ENCODE data around the gene CHGA. TPM values are rescaled to one million over a fixed set of nuclear protein-coding genes. Genes with fewer than 3 reads are reported as not detected.

The CHGA gene
- total RNA-seq (1,000 to 10,000 TPM in 1 of 9 donors, 100 to 1,000 TPM in 3, 10 to 100 TPM in 3, under 1 TPM in 1, not detected in 1; 0.54 to 1,182 (median 77.6) TPM), polyA plus RNA-seq (1,000 to 10,000 TPM; 1,038 to 3,883 (median 1,069) TPM)
- long read RNA-seq, donor 1 = 0 reads
- long read RNA-seq, donor 2, partial matches to known transcripts = 0 of 2 reads
- long read RNA-seq, donor 2, other reads (novel, unspliced or antisense) = 0 of 2 reads
- long read RNA-seq, donor 3, partial matches to known transcripts = 8 of 11 reads
- long read RNA-seq, donor 3, other reads (novel, unspliced or antisense) = 0 of 11 reads
- long read RNA-seq, donor 4, partial matches to known transcripts = 3 of 9 reads
- long read RNA-seq, donor 4, other reads (novel, unspliced or antisense) = 1 of 9 reads
- long read RNA-seq, donor 5, transcript CHGA-201 (8 exons, 2,063 nt) = major isoform, 49 of 54 reads
- long read RNA-seq, donor 5, partial matches to known transcripts = 2 of 54 reads
- long read RNA-seq, donor 5, other reads (novel, unspliced or antisense) = 1 of 54 reads
- long read RNA-seq, donor 6, transcript CHGA-202 (7 exons, 1,474 nt) = minor isoform, 1,155 of 5,796 reads
- long read RNA-seq, donor 6, transcript CHGA-201 (8 exons, 2,063 nt) = major isoform, 4,056 of 5,796 reads
- long read RNA-seq, donor 6, partial matches to known transcripts = 335 of 5,796 reads
- long read RNA-seq, donor 6, other reads (novel, unspliced or antisense) = 250 of 5,796 reads
- long read RNA-seq, donor 7, transcript CHGA-201 (8 exons, 2,063 nt) = major isoform, 6 of 6 reads
- long read RNA-seq, donor 7, partial matches to known transcripts = 0 of 6 reads
- long read RNA-seq, donor 7, other reads (novel, unspliced or antisense) = 0 of 6 reads
- long read RNA-seq, donor 8 = 0 reads
- long read RNA-seq, donor 9, partial matches to known transcripts = 0 of 1 reads
- long read RNA-seq, donor 9, other reads (novel, unspliced or antisense) = 0 of 1 reads
- long read RNA-seq, donor 10, transcript CHGA-206 (2 exons, 912 nt) = minor isoform, 9 of 156 reads
- long read RNA-seq, donor 10, transcript CHGA-201 (8 exons, 2,063 nt) = major isoform, 38 of 156 reads
- long read RNA-seq, donor 10, partial matches to known transcripts = 108 of 156 reads
- long read RNA-seq, donor 10, other reads (novel, unspliced or antisense) = 0 of 156 reads

DNA sequence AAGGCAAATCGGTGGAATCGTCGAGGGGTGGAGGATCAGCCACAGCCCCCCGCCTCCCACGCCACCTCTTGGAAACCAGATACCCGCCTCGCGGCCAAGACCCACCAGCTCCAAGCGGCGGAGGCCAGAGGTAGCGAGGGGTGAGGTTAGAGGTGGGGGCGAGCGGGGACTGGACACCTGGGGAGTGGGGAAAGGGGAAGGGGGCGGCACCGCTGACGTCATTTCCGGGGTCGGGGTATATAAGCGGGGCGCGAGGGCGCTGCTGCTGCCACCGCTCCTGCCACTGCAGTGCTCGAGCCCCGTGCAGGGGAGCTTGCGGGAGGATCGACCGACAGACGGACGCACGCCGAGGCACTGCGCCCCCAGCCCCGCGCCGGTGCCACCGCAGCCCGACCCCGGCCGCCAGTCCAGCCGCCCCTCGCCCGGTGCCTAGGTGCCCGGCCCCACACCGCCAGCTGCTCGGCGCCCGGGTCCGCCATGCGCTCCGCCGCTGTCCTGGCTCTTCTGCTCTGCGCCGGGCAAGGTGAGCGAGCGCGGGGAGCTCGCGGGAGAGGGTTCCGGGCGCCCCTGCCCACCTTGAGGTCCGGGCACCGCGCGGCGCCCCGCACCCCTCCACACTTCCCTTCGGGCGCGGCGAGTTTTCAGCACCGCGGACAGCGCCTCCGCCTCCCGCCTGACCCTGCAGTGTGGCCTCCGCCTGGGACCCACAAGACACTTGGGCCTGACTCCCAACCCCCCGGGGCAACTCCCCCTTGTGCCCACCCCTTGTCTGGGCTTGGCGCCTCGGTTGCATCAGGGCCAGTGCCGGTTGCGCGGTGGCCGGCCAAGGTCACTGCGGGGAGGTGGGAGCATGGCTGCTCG, at the start of gene CHGA:
TSS of gene CHGA (plus strand) at position 268 of the 861 bp plus-strand sequence. CDS start at position 478, 210 bp downstream.
- WGBS, 4 donors = 4 to 9% (median 6%) methylated on average over 32 to 86 of the region's 86 CpGs

GRCh38 chr14:92874962-92875661, 47.8 kb upstream of the CHGA start:
- peaks cover 6 to 26% of the 10 kb centered on the region in 2 donors for H3K4me1 ChIP-seq (replicated peaks in 1 of 2)
- TF ChIP-seq, protein P1, sequence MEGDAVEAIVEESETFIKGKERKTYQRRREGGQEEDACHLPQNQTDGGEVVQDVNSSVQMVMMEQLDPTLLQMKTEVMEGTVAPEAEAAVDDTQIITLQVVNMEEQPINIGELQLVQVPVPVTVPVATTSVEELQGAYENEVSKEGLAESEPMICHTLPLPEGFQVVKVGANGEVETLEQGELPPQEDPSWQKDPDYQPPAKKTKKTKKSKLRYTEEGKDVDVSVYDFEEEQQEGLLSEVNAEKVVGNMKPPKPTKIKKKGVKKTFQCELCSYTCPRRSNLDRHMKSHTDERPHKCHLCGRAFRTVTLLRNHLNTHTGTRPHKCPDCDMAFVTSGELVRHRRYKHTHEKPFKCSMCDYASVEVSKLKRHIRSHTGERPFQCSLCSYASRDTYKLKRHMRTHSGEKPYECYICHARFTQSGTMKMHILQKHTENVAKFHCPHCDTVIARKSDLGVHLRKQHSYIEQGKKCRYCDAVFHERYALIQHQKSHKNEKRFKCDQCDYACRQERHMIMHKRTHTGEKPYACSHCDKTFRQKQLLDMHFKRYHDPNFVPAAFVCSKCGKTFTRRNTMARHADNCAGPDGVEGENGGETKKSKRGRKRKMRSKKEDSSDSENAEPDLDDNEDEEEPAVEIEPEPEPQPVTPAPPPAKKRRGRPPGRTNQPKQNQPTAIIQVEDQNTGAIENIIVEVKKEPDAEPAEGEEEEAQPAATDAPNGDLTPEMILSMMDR (IDR thresholded peaks at IDR 0.05) = no peak
- no peak for TF ChIP-seq POLR2A (IDR thresholded peaks at IDR 0.05)
- H3K36me3 ChIP-seq (replicated peaks in 1 of 2) = no peaks in the 10 kb centered on the region
- peak in 6 of 7 donors; percentile 19 to 68 (median 36) for DNase-seq
- H3K27ac ChIP-seq = no peak overlapping the region
- no peaks in the 10 kb centered on the region for H3K9me3 ChIP-seq (replicated peaks in 1 of 3)
- WGBS, 4 donors = 37 to 48% (median 43%) methylated on average over 10 to 13 of the region's 13 CpGs
- no peak overlapping the region for H3K4me3 ChIP-seq
- intact Hi-C loops (cut with DNase I) = no loop called here
- no peaks in the 10 kb centered on the region for H3K27me3 ChIP-seq

More for the DNA sequence above, at the start of gene CHGA:
- H3K27ac ChIP-seq = peak within 1 kb of the TSS in 1 of 5 donors; percentile 49
- TF ChIP-seq POLR2A (IDR thresholded peaks at IDR 0.05) = peak in 1 of 2 donors; percentile 77
- TF ChIP-seq, protein P1 (IDR thresholded peaks at IDR 0.05) = no peak
- H3K9me3 ChIP-seq (replicated peaks in 1 of 3) = no peaks in the 10 kb centered on the region
- H3K27me3 ChIP-seq = peaks cover 7% of the 10 kb centered on the region
- peaks cover 0 to 3% of the 10 kb centered on the region in 2 donors for H3K4me1 ChIP-seq (replicated peaks in 1 of 2)
- H3K4me3 ChIP-seq = peak within 1 kb of the TSS in 1 of 4 donors; percentile 29
- H3K36me3 ChIP-seq (replicated peaks in 1 of 2) = no peaks in the 10 kb centered on the region
- intact Hi-C loops (cut with DNase I) = no loop called here
- peak; percentile 54 to 83 (median 67) for DNase-seq

DNA sequence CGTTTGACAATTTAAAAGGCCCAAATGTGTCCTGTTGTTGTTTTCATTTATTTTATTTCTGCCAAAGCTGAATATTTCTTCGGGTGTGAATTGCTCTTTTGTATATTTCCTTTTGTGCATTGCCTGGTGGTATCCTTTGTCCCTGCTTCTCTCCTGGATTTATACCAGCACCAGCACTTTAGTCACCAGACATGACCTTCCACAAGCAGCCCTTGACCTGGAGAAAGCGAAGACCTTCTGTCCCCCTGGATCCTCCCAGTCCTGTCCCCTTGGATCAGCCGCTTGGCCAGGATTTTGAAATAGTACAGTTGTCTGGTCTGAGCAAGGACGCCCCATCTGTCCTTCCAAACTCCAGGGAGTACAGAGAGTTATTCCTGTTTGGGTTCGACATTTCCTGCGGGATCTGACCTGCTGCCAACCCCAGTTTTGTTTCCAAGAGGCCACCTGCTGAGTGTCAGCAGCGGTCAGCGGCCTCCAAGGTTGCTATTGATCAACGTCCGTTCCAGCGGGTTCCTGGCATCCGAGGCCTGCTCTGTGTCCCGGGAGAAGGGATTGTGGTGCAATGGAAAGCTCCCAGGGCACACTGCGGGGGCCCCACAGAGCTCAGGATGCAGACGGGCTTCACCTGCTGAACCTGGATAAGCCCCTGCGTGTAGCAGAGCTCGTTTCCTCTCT, 45.1 kb upstream of the CHGA start:
- Histone ChIP-seq H3K27ac (peak overlapping the region in 2 of 5 donors; percentile 11 to 17), H3K36me3 (replicated peaks in 1 of 2) (no peaks in the 10 kb centered on the region), H3K9me3 (replicated peaks in 1 of 3) (no peaks in the 10 kb centered on the region), H3K4me3 (no peak overlapping the region), H3K27me3 (no peaks in the 10 kb centered on the region), H3K4me1 (replicated peaks in 1 of 2) (peaks cover 6 to 26% of the 10 kb centered on the region in 2 donors)
- TF ChIP-seq, protein P1 (IDR thresholded peaks at IDR 0.05) = no peak
- WGBS, 4 donors = 15 to 24% (median 20%) methylated on average over 17 to 18 of the region's 18 CpGs
- peak; percentile 48 to 91 (median 79) for DNase-seq
- intact Hi-C loops (cut with DNase I) = no loop called here
